Heart left ventricle (tissue), 16 donors: Measurements from ENCODE around the gene TMEM150B. TPM values are rescaled to one million over a fixed set of nuclear protein-coding genes. Genes with fewer than 3 reads are reported as not detected.

Experiments
- ATAC-seq, 4 donors: fragments of 200-7000 bp; cut with Tn5 transposase; one replicate each; pipeline ENCODE4 v1.9.1; 2020 to 2022; ENCODE audit warnings: moderate library complexity in 4 of 4, mild to moderate bottlenecking in 3 of 4, moderate number of reproducible peaks in 1 of 4
- DNase-seq, 5 donors: peaks; one replicate each; pipeline ENCODE4 v3.0.0-alpha.2; 2020
- H3K27ac ChIP-seq, 12 donors: fragments of 200-600 bp; sonication (generic) in 4 of 12; one replicate each; pipeline versions ENCODE4 v1.5.0 to v1.8.0; 2016 to 2022; ENCODE audit warnings: mild to moderate bottlenecking in 2 of 12
- H3K27me3 ChIP-seq, 9 donors: fragments of 200-600 bp; sonication (generic) in 2 of 9; one replicate each; pipeline versions ENCODE4 v1.5.1 to v1.8.0; 2016 to 2022; ENCODE audit warnings: mild to moderate bottlenecking in 3 of 9
- H3K36me3 ChIP-seq, 9 donors: fragments of 200-600 bp; sonication (generic) in 2 of 9; one replicate each; pipeline versions ENCODE4 v1.5.0 to v1.8.0; 2018 to 2022; ENCODE audit warnings: mild to moderate bottlenecking in 2 of 9
- H3K4me1 ChIP-seq, 12 donors: fragments of 200-600 bp; sonication (generic) in 4 of 12; one replicate each; pipeline versions ENCODE4 v1.5.0 to v1.8.0; 2016 to 2022; ENCODE audit warnings: mild to moderate bottlenecking in 3 of 12
- H3K4me3 ChIP-seq, 12 donors: fragments of 200-600 bp; sonication (generic) in 4 of 12; one replicate each; pipeline versions ENCODE4 v1.5.0 to v1.8.0; 2017 to 2022; ENCODE audit warnings: mild to moderate bottlenecking in 9 of 12, moderate library complexity in 4 of 12
- H3K9me3 ChIP-seq, 12 donors: fragments of 200-600 bp; sonication (generic) in 4 of 12; one replicate each; pipeline versions ENCODE4 v1.5.0 to v1.8.0; 2016 to 2022; ENCODE audit warnings: mild to moderate bottlenecking in 1 of 12
- CTCF ChIP-seq, 12 donors: fragments of 200-600 bp; sonication (generic) in 4 of 12; IDR thresholded peaks; one replicate each; pipeline versions ENCODE4 v1.5.0 to v1.8.0; 2018 to 2022; ENCODE audit warnings: antibody characterized with exemption in 12 of 12, mild to moderate bottlenecking in 5 of 12
- POLR2A ChIP-seq, 2 donors: fragments of 450-650 bp; IDR thresholded peaks; one replicate each; pipeline ENCODE4 v1.6.1; 2017; ENCODE audit warnings: antibody characterized with exemption in 2 of 2, mild to moderate bottlenecking in 2 of 2, moderate library complexity in 2 of 2
- WGBS, 4 donors: extraction: QIAGEN DNeasy Blood & Tissue Kit in 2 of 4; methylation state at CpG; one replicate each; pipeline versions ENCODE4 v1.1.5 to v1.1.7; 2013 to 2018; 5-methylcytosine and 5-hydroxymethylcytosine counted together
- intact Hi-C, 10 donors: fragments of 100-400 bp; cut with DNase I; formaldehyde crosslinking; loops; one replicate each; pipeline versions ENCODE4 v1.11.1 to v1.14.2; 2022
- polyA plus RNA-seq, 2 donors: library from polyadenylated mRNA; stranded (reverse); fragments of 200-250 nt; gene quantifications; one replicate each; pipeline ENCODE4 v1.2.3, GENCODE V29; 2013
- total RNA-seq, 9 donors: library from RNA; depleted of rRNA in 2 of 9; stranded (reverse); fragments of >200 nt in 2 of 9; fragmentation: NEBNext Ultra II Directional in 3 of 9; extraction: Animal tissue kit (Norgen Biotek cat#: 25700) in 3 of 9; gene quantifications; one replicate each; pipeline versions ENCODE4 v1.1.0 to v1.2.4, GENCODE V29; 2016 to 2023
- donor health status: ischemic (EF 13 %, LVEDD 7.1; RV severe dilation, severe dysfunction).
- donor health status: healthy with polysubstance abuse.
- donor health status: DM: no; HTN: yes; CAD: no.
- donor health status: DM: no; HTN: no; CAD: no.
- donor health status: ischemic (EF 25% LVEDD 6.9; RV normal size, moderate dysfunction).
- donor health status: ischemic (EF 25% LVEDD 5.7; RV mildly dilated, moderate dysfunction).
- donor health status: healthy.
- donor health status: DM: yes; HTN: yes; CAD: no.
- donor health status: ischemic (EF 35%, LVEDD 5.7; RV mildly dilated, moderate dysfunction).
- donor health status: nonischemic (EF 11% LVEDD 7.7; RV severe dilation, severe dysfunction).
- donor health status: DM: yes; HTN: yes; CAD: no.
- donor health status: PGD.
- donor health status: ischemic (EF 29% LVEDD 5.4; RV normal size, mild dysfunction).
- donor health status: nonischemic (EF 23%, LVEDD 6.1; RV moderate dilation, normal function).

The TMEM150B gene
- total and polyA plus RNA-seq, 11 donors: 0.43 to 14.1 (median 0.99) TPM; not detected in 1

GRCh38 chr19:55264531-55264930 lies 60.6 kb downstream of the TMEM150B start:
- intact Hi-C loops: no loop called here
- no peak for TF ChIP-seq POLR2A (IDR thresholded peaks at IDR 0.05)
- no peak for TF ChIP-seq CTCF (IDR thresholded peaks at IDR 0.05)
- H3K9me3 ChIP-seq: no peaks in the 10 kb centered on the region
- H3K4me1 ChIP-seq: peaks cover 4 to 8% (median 6%) of the 10 kb centered on the region in 12 donors
- H3K27me3 ChIP-seq: no peaks in the 10 kb centered on the region
- WGBS, 4 donors: 80 to 89% (median 86%) methylated on average over 5 of the region's 5 CpGs
- H3K4me3 ChIP-seq: no peak overlapping the region
- no peak for ATAC-seq
- H3K36me3 ChIP-seq: peaks cover 0 to 12% (median 0%) of the 10 kb centered on the region in 9 donors
- no peak overlapping the region for H3K27ac ChIP-seq
- DNase-seq: no peak

Other genes starting within 250 kb of the TMEM150B start
- 10 to 100 TPM in 1 of 9 donors, 1 to 10 TPM in 5, under 1 TPM in 3; 0.44 to 25.5 (median 1.5) TPM for gene EPS8L1, start 249.5 kb downstream of the TMEM150B start, total RNA-seq
- gene EPS8L1, start 249.5 kb downstream of the TMEM150B start, polyA plus RNA-seq: 1 to 10 TPM; 3.0 to 3.3 TPM
- gene PPP1R12C, start 207.7 kb downstream of the TMEM150B start, total RNA-seq: 100 to 1,000 TPM; 116 to 324 (median 209) TPM
- gene PPP1R12C, start 207.7 kb downstream of the TMEM150B start, polyA plus RNA-seq: 100 to 1,000 TPM; 230 to 264 TPM
- 100 to 1,000 TPM in 3 of 9 donors, 10 to 100 TPM in 6; 18.7 to 192 (median 58.6) TPM for gene TNNT1, start 176.1 kb downstream of the TMEM150B start, total RNA-seq
- gene TNNT1, start 176.1 kb downstream of the TMEM150B start, polyA plus RNA-seq: 100 to 1,000 TPM in 1 of 2 donors, 10 to 100 TPM in 1; 23.8 to 264 TPM
- over 10,000 TPM in 3 of 9 donors, 1,000 to 10,000 TPM in 6; 1,912 to 14,347 (median 9,662) TPM for gene TNNI3, start 167.6 kb downstream of the TMEM150B start, total RNA-seq
- over 10,000 TPM in 1 of 2 donors, 1,000 to 10,000 TPM in 1; 3,704 to 34,502 TPM for gene TNNI3, start 167.6 kb downstream of the TMEM150B start, polyA plus RNA-seq
- gene DNAAF3, start 158.7 kb downstream of the TMEM150B start, total RNA-seq: 1 to 10 TPM in 7 of 9 donors, under 1 TPM in 2; 0.56 to 5.7 (median 2.1) TPM
- 1 to 10 TPM; 1.8 to 4.4 TPM for gene DNAAF3, start 158.7 kb downstream of the TMEM150B start, polyA plus RNA-seq
- under 1 TPM in 1 of 9 donors, not detected in 8; 0.15 TPM for gene SYT5, start 145.1 kb downstream of the TMEM150B start, total RNA-seq
- not detected for gene SYT5, start 145.1 kb downstream of the TMEM150B start, polyA plus RNA-seq
- gene PTPRH, start 115.8 kb downstream of the TMEM150B start, total RNA-seq: 1 to 10 TPM in 8 of 9 donors, under 1 TPM in 1; 0.75 to 5.7 (median 2.3) TPM
- gene PTPRH, start 115.8 kb downstream of the TMEM150B start, polyA plus RNA-seq: 10 to 100 TPM in 1 of 2 donors, 1 to 10 TPM in 1; 1.8 to 11.4 TPM
- 1 to 10 TPM in 8 of 9 donors, under 1 TPM in 1; 0.64 to 2.5 (median 1.9) TPM for gene TMEM86B, start 96.6 kb downstream of the TMEM150B start, total RNA-seq
- gene TMEM86B, start 96.6 kb downstream of the TMEM150B start, polyA plus RNA-seq: 1 to 10 TPM; 2.7 to 3.1 TPM
- 10 to 100 TPM; 28.6 to 59.9 (median 41.1) TPM for gene PPP6R1, start 66.3 kb downstream of the TMEM150B start, total RNA-seq
- 10 to 100 TPM; 34.7 to 60.4 TPM for gene PPP6R1, start 66.3 kb downstream of the TMEM150B start, polyA plus RNA-seq
- gene HSPBP1, start 45.2 kb downstream of the TMEM150B start, total RNA-seq: 10 to 100 TPM; 25.7 to 42.0 (median 30.6) TPM
- gene HSPBP1, start 45.2 kb downstream of the TMEM150B start, polyA plus RNA-seq: 10 to 100 TPM; 56.4 to 76.0 TPM
- gene BRSK1, start 41.3 kb downstream of the TMEM150B start, total RNA-seq: 1 to 10 TPM; 2.0 to 7.4 (median 3.6) TPM
- gene BRSK1, start 41.3 kb downstream of the TMEM150B start, polyA plus RNA-seq: 1 to 10 TPM; 1.6 to 1.8 TPM
- 10 to 100 TPM in 1 of 9 donors, 1 to 10 TPM in 8; 3.6 to 10.8 (median 7.2) TPM for gene KMT5C, start 14.5 kb upstream of the TMEM150B start, total RNA-seq
- 1 to 10 TPM; 3.3 to 6.2 TPM for gene KMT5C, start 14.5 kb upstream of the TMEM150B start, polyA plus RNA-seq
- under 1 TPM in 1 of 9 donors, not detected in 8; 0.16 TPM for gene COX6B2, start 29.4 kb upstream of the TMEM150B start, total RNA-seq
- gene COX6B2, start 29.4 kb upstream of the TMEM150B start, polyA plus RNA-seq: not detected
- not detected for gene GARIN5B, start 37.9 kb upstream of the TMEM150B start, total RNA-seq
- not detected for gene GARIN5B, start 37.9 kb upstream of the TMEM150B start, polyA plus RNA-seq
- gene IL11, start 45.1 kb upstream of the TMEM150B start, total RNA-seq: under 1 TPM in 2 of 9 donors, not detected in 7; 0.11 to 0.43 TPM
- under 1 TPM in 1 of 2 donors, not detected in 1; 0.25 TPM for gene IL11, start 45.1 kb upstream of the TMEM150B start, polyA plus RNA-seq
- not detected for gene TMEM190, start 51.5 kb upstream of the TMEM150B start, total RNA-seq
- not detected for gene TMEM190, start 51.5 kb upstream of the TMEM150B start, polyA plus RNA-seq
- gene TMEM238, start 59.0 kb upstream of the TMEM150B start, total RNA-seq: 1 to 10 TPM in 2 of 9 donors, under 1 TPM in 5, not detected in 2; 0.35 to 2.2 (median 0.56) TPM
- not detected for gene TMEM238, start 59.0 kb upstream of the TMEM150B start, polyA plus RNA-seq
- 1,000 to 10,000 TPM in 1 of 9 donors, 100 to 1,000 TPM in 8; 196 to 1,019 (median 565) TPM for gene RPL28, start 60.6 kb upstream of the TMEM150B start, total RNA-seq
- gene RPL28, start 60.6 kb upstream of the TMEM150B start, polyA plus RNA-seq: 1,000 to 10,000 TPM in 1 of 2 donors, 100 to 1,000 TPM in 1; 768 to 1,391 TPM
- gene UBE2S, start 82.4 kb upstream of the TMEM150B start, total RNA-seq: 10 to 100 TPM; 16.5 to 51.8 (median 29.1) TPM
- gene UBE2S, start 82.4 kb upstream of the TMEM150B start, polyA plus RNA-seq: 10 to 100 TPM; 10.9 to 27.3 TPM
- not detected for gene SHISA7, start 118.0 kb upstream of the TMEM150B start, total RNA-seq
- gene SHISA7, start 118.0 kb upstream of the TMEM150B start, polyA plus RNA-seq: not detected
- gene ISOC2, start 136.3 kb upstream of the TMEM150B start, total RNA-seq: 100 to 1,000 TPM in 1 of 9 donors, 10 to 100 TPM in 8; 36.9 to 102 (median 48.8) TPM
- 10 to 100 TPM; 86.8 to 94.9 TPM for gene ISOC2, start 136.3 kb upstream of the TMEM150B start, polyA plus RNA-seq
- gene C19orf85, start 139.4 kb upstream of the TMEM150B start, total RNA-seq: not detected
- gene C19orf85, start 139.4 kb upstream of the TMEM150B start, polyA plus RNA-seq: not detected
- gene ZNF628, start 151.3 kb upstream of the TMEM150B start, total RNA-seq: 10 to 100 TPM in 1 of 9 donors, 1 to 10 TPM in 8; 2.3 to 10.3 (median 4.6) TPM
- gene ZNF628, start 151.3 kb upstream of the TMEM150B start, polyA plus RNA-seq: 1 to 10 TPM; 5.4 to 7.9 TPM
- gene NAT14, start 159.8 kb upstream of the TMEM150B start, total RNA-seq: 10 to 100 TPM in 1 of 9 donors, 1 to 10 TPM in 8; 2.9 to 10.4 (median 6.7) TPM
- gene NAT14, start 159.8 kb upstream of the TMEM150B start, polyA plus RNA-seq: 1 to 10 TPM; 7.3 to 9.2 TPM
- 1 to 10 TPM in 8 of 9 donors, under 1 TPM in 1; 1.00 to 6.2 (median 3.3) TPM for gene SSC5D, start 163.1 kb upstream of the TMEM150B start, total RNA-seq
- gene SSC5D, start 163.1 kb upstream of the TMEM150B start, polyA plus RNA-seq: 1 to 10 TPM in 1 of 2 donors, under 1 TPM in 1; 0.91 to 1.4 TPM
- 1 to 10 TPM in 7 of 9 donors, under 1 TPM in 2; 0.68 to 2.6 (median 2.1) TPM for gene SBK2, start 211.8 kb upstream of the TMEM150B start, total RNA-seq
- 10 to 100 TPM in 1 of 2 donors, under 1 TPM in 1; 0.80 to 12.6 TPM for gene SBK2, start 211.8 kb upstream of the TMEM150B start, polyA plus RNA-seq
- gene SBK3, start 220.2 kb upstream of the TMEM150B start, total RNA-seq: 10 to 100 TPM in 3 of 9 donors, 1 to 10 TPM in 6; 2.4 to 14.3 (median 7.5) TPM
- 10 to 100 TPM in 1 of 2 donors, 1 to 10 TPM in 1; 5.9 to 12.4 TPM for gene SBK3, start 220.2 kb upstream of the TMEM150B start, polyA plus RNA-seq